GM21447 (cell line): Measurements from ENCODE around the gene CEP112.
"Not testable (repeated sequence)": the region's sequence is repeated elsewhere in the genome, so short reads cannot be mapped to it uniquely, and the experiment has no call there.

Experiments
- ATAC-seq: cut with Tn5 transposase; IDR thresholded peaks from one replicate; pipeline ENCODE4 v1.9.1; 2021; ENCODE audit not compliant: unreplicated experiment

CEP112 gene

DNA sequence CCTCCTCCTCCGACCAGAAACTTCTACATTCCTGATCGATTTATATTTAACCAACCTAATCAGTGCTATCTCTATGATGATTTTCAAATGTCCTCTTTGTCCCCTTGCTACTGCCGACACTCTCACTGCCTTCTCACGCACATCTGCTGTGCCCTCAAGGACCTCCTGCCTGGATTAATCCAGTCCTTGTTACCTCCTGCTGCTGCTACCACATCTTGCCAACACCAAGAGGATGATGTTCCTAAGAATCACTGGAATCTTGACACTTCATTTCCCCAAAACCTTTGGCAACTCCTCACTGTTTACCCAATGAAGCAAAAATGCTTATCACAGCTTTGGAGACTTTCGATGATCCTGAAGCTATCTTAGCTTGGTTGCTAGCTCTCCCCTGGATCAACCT lies 343.2 kb downstream of the CEP112 start:
- no peak for ATAC-seq

DNA sequence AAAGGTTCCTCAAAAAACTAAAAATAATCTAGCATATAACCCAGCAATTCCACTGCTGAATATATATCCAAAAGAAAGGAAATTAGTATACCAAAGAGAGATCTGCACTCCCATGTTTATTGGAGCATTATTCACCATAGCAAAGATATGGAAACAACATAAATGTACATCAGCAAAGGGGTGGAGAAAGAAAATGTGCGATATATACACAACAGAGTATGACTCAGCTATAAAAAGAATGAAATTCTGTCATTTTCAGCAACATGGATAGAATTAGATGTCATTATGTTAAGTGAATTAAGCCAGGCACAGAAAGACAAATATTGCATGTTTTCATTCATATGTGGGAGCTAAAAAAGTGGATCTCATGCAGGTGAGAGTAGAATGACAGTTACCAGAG lies 350.8 kb downstream of the CEP112 start:
- ATAC-seq = no peak

DNA sequence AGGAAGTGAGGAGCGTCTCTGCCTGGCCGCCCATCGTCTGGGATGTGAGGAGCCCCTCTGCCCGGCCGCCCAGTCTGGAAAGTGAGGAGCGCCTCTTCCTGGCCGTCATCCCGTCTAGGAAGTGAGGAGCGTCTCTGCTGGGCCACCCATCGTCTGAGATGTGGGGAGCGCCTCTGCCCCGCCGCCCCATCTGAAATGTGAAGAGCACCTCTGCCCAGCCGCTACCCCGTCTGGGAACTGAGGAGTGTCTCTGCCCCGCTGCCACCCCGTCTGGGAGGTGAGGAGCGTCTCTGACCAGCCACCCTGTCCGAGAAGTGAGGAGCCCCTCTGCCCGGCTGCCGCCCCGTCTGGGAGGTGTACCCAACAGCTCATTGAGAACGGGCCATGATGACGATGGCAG lies 354.7 kb downstream of the CEP112 start:
- not testable (repeated sequence) for ATAC-seq

DNA sequence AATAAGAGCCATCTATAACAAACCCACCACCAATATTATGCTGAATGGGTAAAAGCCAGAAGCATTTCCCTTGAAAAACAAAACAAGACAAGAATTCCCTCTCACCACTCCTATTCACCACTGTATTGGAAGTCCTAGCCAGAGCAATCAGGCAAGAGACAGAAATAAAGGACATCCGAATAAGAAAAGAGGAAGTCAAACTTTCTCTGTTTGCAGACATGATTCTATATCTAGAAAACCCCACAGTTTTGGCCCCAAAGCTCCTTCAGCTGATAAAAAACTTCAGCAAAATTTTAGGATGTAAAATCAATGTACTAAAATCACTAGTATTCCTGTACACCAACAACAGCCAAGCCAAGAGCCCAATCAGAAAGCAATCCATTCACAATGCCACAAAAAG lies 358.7 kb downstream of the CEP112 start:
- ATAC-seq = no peak

DNA sequence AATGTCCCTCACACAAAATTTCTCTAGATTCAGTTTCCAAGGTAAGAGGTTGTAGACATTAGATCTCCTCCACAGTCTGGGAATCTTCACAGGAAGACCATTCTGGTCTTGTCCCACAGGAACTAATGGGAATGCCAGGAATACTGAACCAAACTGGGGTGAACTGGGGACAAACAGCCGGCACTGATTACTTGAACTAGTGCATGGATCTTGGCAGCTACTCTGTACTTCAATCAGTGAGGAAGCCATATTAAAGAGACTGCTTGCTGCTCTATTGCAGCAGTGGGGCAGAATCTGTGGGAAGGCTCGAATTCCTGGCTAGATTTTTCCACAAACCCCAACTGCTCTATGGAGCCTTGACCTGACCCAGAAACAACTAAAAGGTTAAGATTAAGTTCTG lies 361.6 kb downstream of the CEP112 start:
- ATAC-seq = no peak

DNA sequence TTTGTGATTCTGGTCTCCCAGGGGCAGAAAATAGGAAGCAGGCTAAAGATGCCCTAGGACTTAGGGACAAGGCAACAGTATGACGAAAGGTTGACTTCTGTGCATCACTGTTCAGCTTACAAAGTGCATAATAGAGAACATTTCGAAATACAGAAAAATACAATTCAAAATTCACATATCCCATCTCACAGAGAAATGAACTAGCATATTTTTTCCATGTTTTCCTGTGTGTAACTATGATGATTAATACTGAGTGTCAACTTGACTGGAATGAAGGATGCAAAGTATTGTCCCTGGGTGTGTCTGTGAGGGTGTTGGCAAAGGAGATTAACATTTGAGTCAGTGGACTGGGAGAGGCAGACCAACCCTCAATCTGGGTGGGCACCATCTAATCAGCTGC lies 365.4 kb downstream of the CEP112 start:
- ATAC-seq = not testable (repeated sequence)

DNA sequence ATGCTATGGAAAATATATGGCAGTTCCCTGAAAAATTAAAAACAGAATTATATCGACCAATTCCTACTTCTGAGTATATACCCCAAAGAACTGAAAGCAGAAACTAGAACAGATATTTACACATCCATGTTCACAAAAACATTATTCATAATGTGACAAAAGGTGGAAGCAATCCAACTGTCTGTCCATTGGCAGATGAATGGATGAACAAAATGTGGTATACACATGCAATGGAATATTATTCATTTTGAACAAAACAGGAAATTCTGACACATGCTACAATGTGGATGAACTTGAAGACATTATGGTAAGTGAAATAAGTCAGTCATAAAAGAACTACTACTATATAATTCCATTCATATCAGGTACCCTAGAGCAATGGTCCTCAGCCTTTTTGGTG lies 367.0 kb downstream of the CEP112 start:
- no peak for ATAC-seq

DNA sequence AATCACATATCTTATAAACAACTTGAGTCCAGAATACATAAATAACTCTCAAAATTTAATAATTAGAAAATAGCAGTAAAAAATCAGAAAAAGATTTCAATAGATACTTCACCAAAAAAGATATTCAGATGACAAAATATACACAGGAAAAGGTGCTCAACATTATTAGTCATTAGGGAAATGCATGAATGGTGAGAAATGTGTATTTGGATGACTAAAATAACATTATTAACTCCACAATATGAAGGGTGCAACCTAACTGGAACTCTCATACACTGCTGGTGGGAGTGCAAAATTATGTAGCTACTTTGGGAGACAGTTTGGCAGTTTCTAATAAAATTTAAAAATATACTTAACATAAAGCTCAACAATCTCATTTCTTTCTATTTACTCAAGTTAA lies 368.2 kb downstream of the CEP112 start:
- ATAC-seq = no peak

DNA sequence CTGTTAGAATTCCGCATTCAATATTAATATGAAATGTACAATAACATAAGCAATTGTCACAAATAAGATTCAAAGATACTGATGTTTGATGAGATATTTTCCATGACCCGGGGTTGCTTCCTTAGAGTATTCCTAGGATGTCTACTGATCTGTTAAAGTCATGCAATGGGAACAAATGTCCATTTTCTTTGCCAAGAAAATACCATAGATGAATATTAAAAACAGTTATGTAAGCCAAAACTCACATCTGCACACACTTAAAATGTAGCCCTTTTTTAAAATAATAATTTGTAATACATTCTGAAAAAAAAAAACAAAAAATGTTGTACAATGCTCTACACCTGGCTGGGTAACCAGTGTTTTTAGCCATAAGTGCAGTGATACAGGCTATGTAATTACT lies 371.1 kb downstream of the CEP112 start:
- no peak for ATAC-seq

DNA sequence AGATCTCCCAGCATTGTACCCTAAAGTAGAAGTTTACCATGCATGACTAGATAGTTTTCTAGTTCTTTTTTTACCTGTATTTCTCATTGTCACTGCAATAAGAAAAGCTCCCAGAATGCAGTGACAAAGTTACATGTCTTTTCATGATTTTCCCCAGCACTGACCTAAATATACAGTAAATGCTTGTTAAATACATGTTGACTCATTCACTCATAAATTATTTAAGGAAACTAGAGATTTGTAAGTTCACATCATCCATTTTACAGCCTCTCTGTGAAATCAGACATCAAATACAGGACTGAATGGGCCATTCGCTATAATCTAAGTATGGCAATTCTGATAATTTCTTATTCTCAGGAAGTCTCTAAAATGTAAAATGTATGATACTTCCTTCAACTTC lies 371.6 kb downstream of the CEP112 start:
- ATAC-seq = no peak

DNA sequence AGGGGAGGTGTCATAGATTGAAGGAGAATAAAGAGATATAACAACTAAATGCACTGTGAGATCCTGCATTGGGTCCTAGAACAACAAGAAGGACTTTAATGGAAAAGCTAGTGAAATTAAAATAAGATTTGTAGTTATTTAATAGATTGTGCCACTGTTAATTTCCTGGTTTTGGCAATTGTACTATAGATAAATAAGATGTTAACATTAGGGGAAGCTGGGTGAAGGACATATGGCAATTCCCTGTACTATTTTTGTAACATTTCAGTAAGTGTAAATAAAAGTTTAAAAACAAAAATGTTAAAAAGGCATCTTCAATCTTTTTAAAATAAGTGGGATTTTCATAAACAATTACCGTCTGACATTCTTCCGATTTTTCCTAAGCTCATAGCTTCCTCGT lies 372.1 kb downstream of the CEP112 start:
- no peak for ATAC-seq

DNA sequence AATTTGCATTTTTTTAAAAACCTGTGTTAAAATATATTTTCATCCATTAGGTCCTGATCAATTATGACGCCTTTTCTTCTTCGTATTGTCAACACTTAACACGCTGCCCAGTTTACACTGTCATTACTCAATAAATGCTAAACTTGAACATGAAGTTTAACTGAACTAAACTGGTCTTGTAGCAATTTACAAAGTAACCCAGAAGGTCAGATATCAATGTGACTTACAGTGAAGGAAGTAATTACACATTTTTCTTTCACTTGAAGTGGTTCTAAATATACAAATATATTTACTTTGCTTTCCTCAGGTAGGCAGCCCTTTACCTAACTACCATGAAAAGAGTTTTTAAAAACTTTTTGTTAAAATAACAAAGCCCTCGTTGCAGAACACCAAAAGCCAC lies 374.0 kb downstream of the CEP112 start:
- no peak for ATAC-seq

DNA sequence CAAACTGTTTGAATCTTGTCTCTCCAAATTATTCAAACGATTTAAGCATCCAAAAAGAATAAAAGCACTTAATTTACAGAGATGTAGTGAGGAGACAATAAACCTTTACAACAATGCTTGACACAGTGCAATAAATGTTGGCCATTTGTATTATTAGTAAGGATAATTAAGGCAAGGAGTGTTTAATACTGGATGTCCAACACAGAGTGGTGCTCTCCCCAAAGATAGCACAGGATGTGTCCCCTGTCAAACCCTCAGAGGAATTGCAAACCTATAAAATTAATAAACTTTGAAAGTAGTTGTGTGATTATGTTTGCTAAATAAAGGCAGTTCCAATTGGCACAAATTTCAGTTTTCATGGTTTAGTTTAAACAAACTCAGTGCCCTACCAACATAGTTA lies 377.5 kb downstream of the CEP112 start:
- no peak for ATAC-seq

DNA sequence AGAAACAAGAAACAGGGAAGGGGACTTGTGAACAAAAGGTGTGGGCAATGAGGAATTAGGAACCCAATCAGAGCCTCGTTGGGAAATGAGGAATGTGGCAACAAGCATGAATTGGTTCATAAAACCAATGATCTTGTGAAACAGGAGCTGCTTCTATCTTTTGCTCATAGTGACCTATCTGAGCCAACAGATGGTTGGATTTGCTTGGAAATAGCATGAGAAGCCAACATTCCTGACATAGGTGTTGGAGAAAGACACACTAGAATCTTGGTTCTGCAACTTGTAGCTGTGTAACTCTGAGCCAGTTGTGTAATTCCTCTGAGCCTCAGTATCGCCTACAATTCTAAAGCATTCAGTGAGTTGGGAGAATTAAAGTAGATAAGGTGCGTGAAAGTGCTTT lies 378.6 kb downstream of the CEP112 start:
- ATAC-seq = no peak

DNA sequence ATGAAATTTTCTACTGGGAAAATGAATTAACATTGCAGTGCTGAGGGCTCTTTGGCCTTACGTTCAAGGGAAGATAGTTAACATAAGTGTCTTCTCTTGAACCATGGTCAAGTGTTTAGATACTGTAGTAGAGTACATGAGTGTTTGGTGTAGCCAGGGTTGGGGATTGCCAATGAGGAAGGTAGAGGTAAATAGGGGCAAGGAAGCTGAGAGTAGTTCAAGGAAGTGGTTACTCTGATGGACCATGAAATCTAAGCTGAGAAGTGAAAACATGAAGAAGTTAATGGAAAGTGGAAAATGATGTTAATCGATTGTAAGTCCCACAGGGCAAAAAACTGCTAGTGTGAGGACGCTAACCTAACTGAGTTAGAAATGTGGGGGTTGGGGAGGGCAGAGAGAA lies 380.9 kb downstream of the CEP112 start:
- no peak for ATAC-seq

DNA sequence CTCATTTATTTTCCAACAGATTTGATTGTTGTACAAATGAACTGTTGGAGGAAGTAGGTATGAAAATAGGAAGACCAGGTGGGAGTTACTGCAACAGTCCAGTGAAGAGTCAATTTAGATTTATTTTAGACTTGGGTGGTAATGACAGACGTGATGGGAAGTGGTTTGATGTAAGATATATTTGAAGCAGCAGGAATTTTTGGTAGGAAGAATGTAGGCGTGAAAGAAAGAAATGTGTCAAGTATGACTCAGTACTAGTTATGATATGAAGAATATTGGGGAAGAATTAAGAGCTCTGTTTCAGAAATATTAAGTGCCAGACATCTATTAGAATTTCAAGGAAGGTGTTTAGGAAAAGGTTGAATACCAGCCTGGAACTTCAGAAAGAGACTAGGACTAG lies 382.6 kb downstream of the CEP112 start:
- ATAC-seq = no peak

DNA sequence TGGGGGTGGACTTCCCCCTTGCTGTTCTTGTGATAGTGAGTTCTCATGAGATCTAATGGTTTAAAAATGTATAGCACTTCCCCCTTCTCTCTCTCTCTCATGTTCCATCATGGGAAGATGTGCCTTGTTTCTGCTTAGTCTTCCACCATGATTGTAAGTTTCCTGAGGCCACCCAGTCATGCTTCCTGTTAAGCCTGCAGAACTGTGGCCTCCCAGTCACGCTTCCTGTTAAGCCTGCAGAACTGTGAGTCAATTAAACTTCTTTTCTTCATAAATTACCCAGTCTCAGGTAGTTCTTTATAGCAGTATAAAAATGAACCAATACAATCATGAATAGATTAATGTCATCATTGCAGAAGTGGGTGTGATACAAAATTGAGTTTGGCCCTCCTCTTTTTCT lies 383.4 kb downstream of the CEP112 start:
- not testable (repeated sequence) for ATAC-seq

DNA sequence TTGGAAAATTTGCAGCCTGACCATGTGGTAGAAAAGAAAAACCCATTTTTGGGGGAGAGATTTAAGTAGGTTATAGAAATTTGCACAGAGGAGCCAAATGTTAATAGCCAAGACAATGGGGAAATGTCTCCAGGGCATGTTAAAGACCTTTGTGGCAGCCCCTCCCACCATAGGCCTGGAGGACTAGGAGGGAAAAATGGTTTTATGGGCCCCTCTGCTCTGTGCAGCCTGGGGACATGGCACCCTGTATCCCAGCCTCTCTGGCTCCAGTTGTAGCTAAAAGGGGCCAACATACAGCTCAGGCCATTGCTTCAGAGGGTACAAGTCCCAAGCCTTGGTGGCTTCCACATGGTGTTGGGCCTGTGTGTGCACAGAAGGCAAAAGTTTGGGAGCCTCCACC lies 384.6 kb downstream of the CEP112 start:
- no peak for ATAC-seq

DNA sequence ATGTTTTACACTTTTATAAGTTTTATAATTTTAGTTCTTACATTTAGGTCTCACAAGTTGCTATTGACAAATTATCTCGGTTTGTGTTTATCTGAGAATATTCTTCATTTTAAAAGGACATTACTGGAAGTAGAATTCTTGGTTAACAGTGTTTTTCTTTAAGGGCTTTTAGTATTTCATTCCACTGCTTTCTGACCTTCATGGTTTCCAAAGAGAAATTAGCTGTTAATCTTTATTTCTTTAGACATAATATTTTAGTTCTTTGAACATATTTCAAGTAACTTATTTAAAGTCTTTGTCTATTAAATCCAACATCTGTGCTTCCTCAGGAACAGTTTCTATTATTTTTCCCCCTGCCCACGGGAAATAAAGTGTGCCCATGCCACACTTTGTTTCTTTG lies 390.4 kb downstream of the CEP112 start:
- ATAC-seq = no peak

DNA sequence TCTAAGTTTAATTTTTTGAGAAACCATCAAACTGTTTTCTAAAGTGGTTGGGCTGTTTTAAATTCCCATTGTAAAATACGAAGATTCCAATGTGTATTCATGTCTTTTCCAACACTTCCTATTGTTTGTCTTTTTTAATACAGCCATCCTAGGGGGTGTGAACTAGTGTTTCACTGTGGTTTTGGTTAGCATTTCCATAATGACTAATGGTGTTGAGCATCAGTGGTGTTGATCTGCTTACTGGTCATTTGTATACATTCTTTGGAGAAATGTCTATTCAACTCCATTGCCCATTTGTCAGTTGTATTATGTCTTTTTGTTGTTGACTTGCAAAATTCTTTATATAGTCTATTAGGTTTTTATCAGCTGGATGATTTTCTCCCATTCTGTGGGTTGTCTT lies 391.3 kb downstream of the CEP112 start:
- no peak for ATAC-seq

DNA sequence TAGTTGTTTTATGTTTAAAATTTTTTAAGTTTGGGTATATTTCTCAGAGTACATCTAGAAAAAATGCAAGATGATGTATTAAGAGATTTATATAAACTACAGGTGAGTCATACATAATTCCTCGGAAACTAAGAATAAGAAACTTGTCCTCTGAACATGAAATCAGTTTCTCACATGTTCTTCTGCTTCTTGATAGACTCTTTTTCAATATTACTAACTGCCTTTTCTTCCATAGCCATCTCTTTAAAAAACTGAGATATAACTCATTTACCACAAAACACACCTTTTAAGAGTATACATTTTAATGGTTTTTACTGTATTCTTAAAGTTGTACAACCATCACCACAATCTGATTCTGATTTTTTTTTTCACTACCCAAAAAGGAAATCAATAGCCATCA lies 392.1 kb downstream of the CEP112 start:
- ATAC-seq = no peak

DNA sequence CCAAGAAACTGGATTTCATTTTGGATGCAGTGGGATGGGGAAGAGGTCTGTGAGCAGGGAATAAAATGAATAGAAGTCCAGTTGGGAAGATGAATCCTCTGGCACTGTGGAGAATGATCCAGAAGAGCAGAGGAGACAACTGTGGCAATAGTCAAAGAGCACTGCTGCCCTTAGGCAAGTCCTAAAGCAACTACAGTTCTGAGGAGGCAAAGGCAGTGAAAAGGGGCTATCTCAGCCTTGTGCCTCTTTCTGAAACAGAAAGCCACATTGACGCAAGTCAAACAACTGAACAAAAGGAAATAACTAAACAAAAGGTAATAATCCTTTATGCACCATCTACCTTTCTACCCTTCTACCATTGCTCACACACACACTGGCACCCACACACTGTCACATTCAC lies 392.5 kb downstream of the CEP112 start:
- no peak for ATAC-seq

DNA sequence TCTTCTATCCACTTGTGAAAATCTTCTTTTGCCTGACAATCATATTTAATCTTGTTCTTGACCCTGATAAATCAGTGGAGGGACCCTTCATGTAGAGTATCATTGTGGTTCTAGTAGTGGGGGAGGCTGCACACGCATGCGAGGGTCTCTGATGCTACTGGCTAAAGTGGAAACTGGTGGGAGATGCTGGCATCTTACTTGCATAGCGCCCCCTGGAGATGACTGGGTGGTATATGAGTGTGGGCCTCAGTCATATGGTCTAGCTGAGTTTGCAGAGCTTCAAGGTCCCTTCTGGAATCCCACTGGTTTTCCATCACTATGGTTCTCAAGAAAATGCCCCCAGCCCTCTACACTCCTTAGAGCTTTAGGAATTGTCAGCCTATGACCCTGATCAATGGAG lies 394.1 kb downstream of the CEP112 start:
- ATAC-seq = no peak

DNA sequence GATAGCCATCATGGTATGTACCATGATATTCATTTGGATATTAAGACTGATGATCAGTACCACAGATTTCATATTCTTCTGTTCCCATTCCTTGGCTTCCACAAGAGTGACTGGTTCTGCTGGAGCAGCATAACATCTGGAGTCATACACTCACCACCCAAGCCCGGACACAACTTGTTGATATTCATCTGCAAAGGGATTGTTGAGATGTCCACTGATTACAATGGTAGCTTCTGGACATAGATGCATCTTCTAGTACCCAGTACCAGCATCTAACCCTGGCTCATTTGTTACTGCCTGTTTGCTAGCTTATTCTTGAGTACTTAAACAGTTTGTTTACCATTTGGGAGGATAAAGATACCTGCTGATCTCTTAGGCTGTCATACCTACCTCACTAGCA lies 394.8 kb downstream of the CEP112 start:
- ATAC-seq = no peak
